ENCODE measurements around the gene FOXP1. TPM values are rescaled to one million over a fixed set of nuclear protein-coding genes. Genes with fewer than 3 reads are reported as not detected.
A peak's percentile ranks its signal among the peaks of the same experiment; 100 is the strongest.

The FOXP1 gene
- total RNA-seq, 4 donors from 2014 or later = 181 to 225 (median 205) TPM

- Histone ChIP-seq H3K4me1 (peaks cover 0 to 62% (median 37%) of the 10 kb centered on the region in 4 donors), H3K27ac (replicated peaks in 1 of 4) (peak overlapping the region in 3 of 4 donors; percentile 13 to 39 (median 35)), H3K27me3 (no peaks in the 10 kb centered on the region), H3K9me3 (no peaks in the 10 kb centered on the region), H3K4me3 (no peak overlapping the region), H3K36me3 (no peaks in the 10 kb centered on the region)
- no peak for DNase-seq (ENCODE audit: extremely low spot score)
- TF ChIP-seq CTCF (IDR thresholded peaks at IDR 0.05) (no peak), EP300 (IDR thresholded peaks at IDR 0.05) (no peak), POLR2A (IDR thresholded peaks at IDR 0.05; ENCODE audit: low read depth) (no peak), POLR2AphosphoS5 (IDR thresholded peaks at IDR 0.05) (no peak)
- WGBS = 47% methylated on average over 7 of the region's 7 CpGs
- intact Hi-C loops (cut with DNase I) = no loop called here
Measured at GRCh38 chr3:71549951-71550350, 33.6 kb downstream of the FOXP1 start.

- no peak for TF ChIP-seq CTCF (IDR thresholded peaks at IDR 0.05)
- TF ChIP-seq POLR2A (IDR thresholded peaks at IDR 0.05; ENCODE audit: low read depth) = no peak
- TF ChIP-seq EP300 (IDR thresholded peaks at IDR 0.05) = no peak
- TF ChIP-seq POLR2AphosphoS5 (IDR thresholded peaks at IDR 0.05) = no peak
- 83% methylated on average over 4 of the region's 4 CpGs for WGBS
- intact Hi-C loops (cut with DNase I) = no loop called here
- Histone ChIP-seq H3K4me1 (peaks cover 0 to 63% (median 40%) of the 10 kb centered on the region in 4 donors), H3K4me3 (no peak overlapping the region), H3K27me3 (no peaks in the 10 kb centered on the region), H3K9me3 (no peaks in the 10 kb centered on the region), H3K36me3 (no peaks in the 10 kb centered on the region), H3K27ac (replicated peaks in 1 of 4) (no peak overlapping the region)
- DNase-seq (ENCODE audit: extremely low spot score) = no peak
Measured at GRCh38 chr3:71548705-71549384, 34.7 kb downstream of the FOXP1 start.

- 75% methylated on average over 4 of the region's 4 CpGs for WGBS
- peak overlapping the region; percentile 14 to 34 (median 18) for H3K27ac ChIP-seq (replicated peaks in 1 of 4)
- no peaks in the 10 kb centered on the region for H3K9me3 ChIP-seq
- H3K4me3 ChIP-seq = no peak overlapping the region
- TF ChIP-seq POLR2A (IDR thresholded peaks at IDR 0.05; ENCODE audit: low read depth) (no peak), POLR2AphosphoS5 (IDR thresholded peaks at IDR 0.05) (no peak), CTCF (IDR thresholded peaks at IDR 0.05) (no peak), EP300 (IDR thresholded peaks at IDR 0.05) (no peak)
- DNase-seq (ENCODE audit: extremely low spot score) = no peak
- no peaks in the 10 kb centered on the region for H3K36me3 ChIP-seq
- peaks cover 8 to 72% (median 53%) of the 10 kb centered on the region in 4 donors for H3K4me1 ChIP-seq
- intact Hi-C loops (cut with DNase I) = no loop called here
- H3K27me3 ChIP-seq = no peaks in the 10 kb centered on the region
Measured at GRCh38 chr3:71547249-71548198, 36.0 kb downstream of the FOXP1 start.

GRCh38 chr3:71546821-71547220, 36.7 kb downstream of the FOXP1 start:
- Histone ChIP-seq H3K4me3 (no peak overlapping the region), H3K27me3 (no peaks in the 10 kb centered on the region), H3K36me3 (no peaks in the 10 kb centered on the region), H3K9me3 (no peaks in the 10 kb centered on the region), H3K4me1 (peaks cover 15 to 76% (median 60%) of the 10 kb centered on the region in 4 donors), H3K27ac (replicated peaks in 1 of 4) (peak overlapping the region in 2 of 4 donors; percentile 14 to 20)
- intact Hi-C loops (cut with DNase I) = no loop called here
- TF ChIP-seq POLR2AphosphoS5 (IDR thresholded peaks at IDR 0.05) (no peak), EP300 (IDR thresholded peaks at IDR 0.05) (no peak), CTCF (IDR thresholded peaks at IDR 0.05) (no peak), POLR2A (IDR thresholded peaks at IDR 0.05; ENCODE audit: low read depth) (no peak)
- no peak for DNase-seq (ENCODE audit: extremely low spot score)
- WGBS = 80% methylated on average over 2 of the region's 2 CpGs

All from esophagus muscularis mucosa (tissue), 4 donors.